Activated CD8-positive, alpha-beta memory T cell treated with anti-CD3 and anti-CD28 coated beads, Interleukin-2, amount 50 U/mL, for 48 hours (primary cell): Measurements from ENCODE around the gene MEIS1.

Experiments used
- DNase-seq: peaks from one replicate; pipeline ENCODE4 v3.0.0-alpha.2; 2020

Gene MEIS1

GRCh38 chr2:66571918-66572317 is 137.0 kb downstream of the MEIS1 start:
- DNase-seq = no peak

GRCh38 chr2:66572391-66572790 is 137.5 kb downstream of the MEIS1 start:
- no peak for DNase-seq

GRCh38 chr2:66573416-66573815 is 138.5 kb downstream of the MEIS1 start:
- DNase-seq = no peak

GRCh38 chr2:66573821-66574233 is 138.9 kb downstream of the MEIS1 start:
- DNase-seq = no peak

DNA sequence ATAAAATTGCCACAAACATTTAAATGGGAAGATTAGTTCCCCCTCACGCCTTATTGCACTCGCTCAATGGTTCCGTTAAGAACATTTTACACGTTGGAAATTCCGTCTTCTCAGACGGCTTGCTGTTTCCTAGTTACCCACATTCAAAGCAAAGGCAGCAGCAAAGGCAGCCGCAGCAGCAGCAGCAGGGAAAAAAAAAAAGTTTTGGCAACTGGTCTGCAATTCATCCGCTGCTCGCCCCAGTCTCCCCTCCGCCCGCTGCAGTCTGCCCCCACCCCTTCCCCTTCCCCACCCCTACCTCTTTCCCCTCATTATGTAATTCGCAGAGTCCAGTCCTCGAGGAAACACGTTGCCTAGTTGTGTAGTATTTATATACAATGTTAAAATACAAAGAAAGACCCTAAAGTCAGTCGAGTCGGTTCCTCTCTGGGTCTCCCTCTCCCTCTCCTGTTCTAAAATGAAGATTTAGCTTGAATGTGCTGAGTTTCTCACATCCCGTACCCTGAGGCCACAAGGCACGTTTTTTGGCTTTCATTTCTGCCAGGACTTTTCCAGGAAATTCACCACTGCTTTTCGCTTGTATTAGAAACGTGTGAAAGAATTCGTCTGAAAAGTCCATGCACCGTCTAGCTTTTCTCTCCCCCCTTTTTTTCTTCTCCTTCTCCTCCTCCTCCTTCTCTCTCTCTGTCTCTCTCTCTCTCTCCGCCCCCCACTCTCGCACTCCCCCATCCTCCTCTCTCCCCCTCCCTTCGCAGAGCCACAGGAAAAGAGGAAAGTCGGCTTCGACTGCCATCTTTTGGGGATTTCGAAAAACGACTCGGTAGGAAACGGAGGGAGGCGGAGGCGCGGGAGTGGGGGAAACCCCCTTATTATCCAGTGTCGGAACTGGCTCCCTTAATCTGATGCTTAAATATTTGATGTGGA is 140.0 kb downstream of the MEIS1 start:
- no peak for DNase-seq

DNA sequence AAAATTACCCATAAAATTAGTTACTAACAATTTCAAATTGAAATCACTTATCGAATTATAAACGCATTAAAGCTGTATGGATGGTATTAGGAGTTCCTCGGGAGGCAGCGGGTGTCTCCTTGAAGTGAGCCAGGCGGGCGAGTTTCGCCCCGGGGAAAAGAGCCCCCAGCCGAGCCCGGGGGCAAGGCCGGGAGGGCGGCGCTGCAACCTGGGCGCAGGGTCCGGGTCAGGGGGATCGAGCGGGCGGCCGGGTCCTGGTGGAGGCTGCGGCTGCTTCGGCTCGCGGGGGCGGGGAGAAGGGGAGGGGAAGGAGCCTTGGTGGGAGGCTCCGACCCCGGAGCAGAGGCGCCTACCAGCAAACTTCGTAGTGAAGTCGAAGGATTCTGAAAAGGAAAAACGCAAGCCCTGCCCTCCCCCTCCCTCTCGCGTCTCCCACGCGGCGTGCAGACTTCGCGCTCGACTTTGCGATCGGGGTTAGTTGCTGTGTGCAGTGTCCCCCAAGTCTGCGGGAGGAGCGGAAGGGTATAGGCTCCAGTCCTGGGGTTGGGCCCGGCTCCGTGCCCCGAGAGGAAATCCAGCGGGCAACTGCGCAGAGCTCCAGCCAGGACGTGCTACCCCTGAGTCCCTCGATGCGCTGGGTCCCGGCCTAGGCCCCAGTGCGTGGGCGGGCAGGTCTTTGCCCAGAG is 140.8 kb downstream of the MEIS1 start:
- DNase-seq = no peak

DNA sequence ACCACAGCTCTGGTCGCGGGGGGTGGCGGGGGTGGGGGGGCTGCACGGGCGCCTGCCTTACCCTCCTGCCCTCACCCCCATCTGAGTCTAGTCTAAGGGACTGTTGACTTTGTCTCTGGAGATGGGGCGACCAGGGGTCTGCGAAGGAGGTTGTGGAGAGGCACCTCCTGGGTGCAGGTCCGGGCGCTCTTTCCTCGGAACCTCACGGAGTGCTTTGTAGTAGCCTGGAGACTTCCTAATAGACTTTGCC is 141.3 kb downstream of the MEIS1 start:
- no peak for DNase-seq

GRCh38 chr2:66576561-66577320 is 141.8 kb downstream of the MEIS1 start:
- no peak for DNase-seq

- DNase-seq = no peak
Observed at GRCh38 chr2:66577321-66578053, 142.6 kb downstream of the MEIS1 start.

GRCh38 chr2:66578054-66578686 is 143.2 kb downstream of the MEIS1 start:
- DNase-seq = no peak

- no peak for DNase-seq
Observed at GRCh38 chr2:66578687-66579106, 143.8 kb downstream of the MEIS1 start.

GRCh38 chr2:66579186-66580126 is 144.5 kb downstream of the MEIS1 start:
- no peak for DNase-seq

GRCh38 chr2:66580166-66581049 is 145.5 kb downstream of the MEIS1 start:
- DNase-seq = no peak

DNA sequence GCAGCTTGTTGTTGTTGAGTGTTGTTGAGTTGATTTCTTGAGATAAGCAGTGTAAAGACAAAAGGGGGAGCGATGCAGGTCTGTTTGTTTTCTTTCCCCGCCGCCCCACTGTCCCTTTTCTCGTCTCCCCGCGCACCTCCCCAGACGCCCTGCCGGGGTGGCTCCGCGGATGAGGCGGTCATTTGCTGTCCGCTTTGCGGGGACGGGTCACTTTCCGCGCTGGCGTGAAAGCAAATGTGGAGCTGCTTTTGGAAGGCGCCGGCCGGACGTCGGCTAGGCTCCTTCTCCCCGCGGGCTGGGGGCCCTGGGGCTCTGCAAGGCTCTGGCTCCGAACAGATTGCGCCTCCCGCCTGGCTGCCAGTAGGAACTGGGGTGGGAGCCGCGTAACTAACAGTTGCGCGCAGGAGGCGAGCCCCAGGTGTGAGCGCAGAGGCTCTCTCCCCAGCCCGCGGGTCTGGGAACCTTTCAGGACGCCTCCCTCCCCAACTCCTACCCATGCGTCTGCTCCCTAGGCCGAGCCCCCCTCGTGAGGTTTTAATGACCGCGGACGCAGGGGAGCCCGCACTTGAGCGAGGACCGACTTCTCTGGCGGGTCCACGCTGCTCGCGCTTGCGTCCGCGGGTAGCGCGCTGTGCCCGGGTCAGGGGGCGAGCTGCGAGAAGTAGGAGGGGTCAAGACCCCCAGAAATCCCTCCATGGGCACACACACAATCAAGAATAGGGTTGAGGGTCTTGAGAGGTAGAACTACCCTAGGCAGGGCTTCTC is 146.6 kb downstream of the MEIS1 start:
- DNase-seq = no peak

GRCh38 chr2:66582104-66582986 is 147.4 kb downstream of the MEIS1 start:
- no peak for DNase-seq

GRCh38 chr2:66582987-66583880 is 148.3 kb downstream of the MEIS1 start:
- DNase-seq = no peak

GRCh38 chr2:66583881-66584280 is 149.0 kb downstream of the MEIS1 start:
- no peak for DNase-seq
